GM21390 (cell line): ENCODE results near the gene IFNAR1.
"Not testable (repeated sequence)": the region's sequence is repeated elsewhere in the genome, so short reads cannot be mapped to it uniquely, and the experiment has no call there.

Experiments used
- ATAC-seq: cut with Tn5 transposase; IDR thresholded peaks from one replicate; pipeline ENCODE4 v1.9.1; 2021; ENCODE audit not compliant: unreplicated experiment

IFNAR1 gene

DNA sequence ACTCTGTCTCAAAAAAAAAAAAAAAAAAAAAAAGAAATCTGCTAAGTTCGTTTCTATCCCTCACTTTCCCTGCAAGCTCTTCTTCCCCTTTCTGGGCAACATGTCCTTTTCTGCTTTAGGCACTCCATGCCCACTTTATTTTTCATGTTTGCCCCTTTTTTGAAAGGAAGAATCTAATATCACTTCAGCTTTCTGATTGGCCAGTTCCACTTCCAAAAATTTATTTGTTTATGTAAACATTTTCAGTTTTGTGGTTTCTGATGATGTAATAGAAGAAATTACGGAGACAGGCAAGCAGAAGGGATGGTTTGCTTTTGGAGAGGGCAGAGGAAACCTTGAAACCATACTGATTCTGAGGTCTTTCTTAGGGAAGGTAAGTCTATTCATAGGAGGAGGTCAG, 15.1 kb downstream of the IFNAR1 start:
- no peak for ATAC-seq

DNA sequence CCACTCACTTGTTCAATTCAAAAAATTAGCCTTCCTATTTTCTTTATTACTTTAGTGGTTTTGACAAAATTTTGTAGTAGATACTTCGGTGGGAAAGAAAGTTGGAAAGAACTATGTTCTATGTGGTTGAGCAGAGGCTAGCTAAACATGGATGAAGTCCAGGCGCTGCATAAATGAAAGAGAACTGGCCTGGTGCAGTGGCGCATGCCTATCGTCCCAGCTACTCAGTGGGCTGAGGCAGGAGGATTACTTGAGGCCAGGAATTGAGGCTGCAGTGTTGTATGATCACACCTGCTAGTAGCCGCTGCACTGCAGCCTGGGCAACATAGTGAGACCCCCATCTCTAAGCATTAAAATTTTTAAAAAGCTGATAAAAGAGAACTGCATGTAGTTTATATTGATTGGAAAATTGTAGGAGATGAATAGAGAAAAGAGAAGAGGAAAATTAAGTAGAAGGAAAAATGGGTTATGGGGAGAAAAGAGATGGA, 21.0 kb downstream of the IFNAR1 start:
- ATAC-seq: no peak

DNA sequence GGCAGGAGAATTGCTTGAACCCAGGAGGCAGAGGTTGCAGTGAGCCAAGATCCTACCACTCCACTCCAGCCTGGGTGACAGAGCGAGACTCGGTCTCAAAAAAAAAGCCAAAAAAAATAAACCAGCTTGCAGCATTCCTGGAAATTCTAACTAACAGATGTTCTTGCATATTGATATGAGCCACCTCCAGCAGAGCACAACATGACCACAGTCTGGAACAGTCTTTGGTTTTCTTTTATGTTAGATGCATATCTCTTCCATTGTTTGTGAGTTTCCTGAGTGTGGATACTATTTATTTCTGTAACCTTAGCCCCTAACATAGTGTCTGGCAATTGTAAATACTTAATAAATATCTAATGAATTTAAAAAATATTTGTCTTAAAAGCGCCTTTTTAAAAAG, 23.9 kb downstream of the IFNAR1 start:
- ATAC-seq: no peak

DNA sequence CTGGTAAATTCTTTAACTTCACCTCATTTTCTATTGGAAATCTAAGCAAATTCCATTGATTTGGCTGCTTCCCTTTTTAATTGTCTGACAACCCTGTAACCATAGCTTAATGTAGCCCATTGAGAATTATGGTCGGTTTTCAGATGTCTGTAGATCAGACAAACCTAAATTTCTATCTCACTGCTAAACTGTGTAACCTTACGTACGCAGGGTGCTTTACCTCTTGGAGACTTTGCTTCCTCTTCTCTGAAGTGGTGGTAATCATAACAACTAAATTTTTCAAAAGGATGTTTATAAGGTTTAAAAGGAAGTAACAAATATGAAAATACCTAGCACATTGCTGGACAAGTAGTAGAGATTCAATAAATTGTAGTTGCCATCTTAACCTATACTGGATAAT, 25.9 kb downstream of the IFNAR1 start:
- ATAC-seq: no peak

DNA sequence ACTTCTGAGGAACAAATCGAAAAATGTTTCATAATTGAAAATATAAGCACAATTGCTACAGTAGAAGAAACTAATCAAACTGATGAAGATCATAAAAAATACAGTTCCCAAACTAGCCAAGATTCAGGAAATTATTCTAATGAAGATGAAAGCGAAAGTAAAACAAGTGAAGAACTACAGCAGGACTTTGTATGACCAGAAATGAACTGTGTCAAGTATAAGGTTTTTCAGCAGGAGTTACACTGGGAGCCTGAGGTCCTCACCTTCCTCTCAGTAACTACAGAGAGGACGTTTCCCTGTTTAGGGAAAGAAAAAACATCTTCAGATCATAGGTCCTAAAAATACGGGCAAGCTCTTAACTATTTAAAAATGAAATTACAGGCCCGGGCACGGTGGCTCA, 30.6 kb downstream of the IFNAR1 start:
- no peak for ATAC-seq

DNA sequence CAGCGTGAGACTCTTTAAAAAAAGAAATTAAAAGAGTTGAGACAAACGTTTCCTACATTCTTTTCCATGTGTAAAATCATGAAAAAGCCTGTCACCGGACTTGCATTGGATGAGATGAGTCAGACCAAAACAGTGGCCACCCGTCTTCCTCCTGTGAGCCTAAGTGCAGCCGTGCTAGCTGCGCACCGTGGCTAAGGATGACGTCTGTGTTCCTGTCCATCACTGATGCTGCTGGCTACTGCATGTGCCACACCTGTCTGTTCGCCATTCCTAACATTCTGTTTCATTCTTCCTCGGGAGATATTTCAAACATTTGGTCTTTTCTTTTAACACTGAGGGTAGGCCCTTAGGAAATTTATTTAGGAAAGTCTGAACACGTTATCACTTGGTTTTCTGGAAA, 31.2 kb downstream of the IFNAR1 start:
- ATAC-seq: no peak

DNA sequence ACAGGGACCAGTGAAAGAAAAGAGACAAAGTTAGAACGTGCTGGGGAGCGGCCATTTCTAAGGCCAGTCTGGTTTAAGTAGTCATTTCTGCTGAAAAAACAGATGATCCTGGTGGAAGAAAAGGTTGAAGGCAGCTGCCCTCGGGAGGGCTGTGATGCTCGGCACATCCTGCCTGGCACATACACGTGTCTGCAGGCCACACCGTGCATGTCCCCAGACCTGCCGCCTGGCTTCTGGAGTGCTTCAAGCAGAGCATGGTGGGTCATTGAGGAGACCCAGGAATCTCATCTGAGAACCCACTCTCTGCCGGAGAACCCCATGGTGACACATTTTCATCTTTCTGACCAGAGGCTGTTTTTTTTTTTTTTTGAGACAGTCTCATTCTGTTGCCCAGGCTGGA, 32.4 kb downstream of the IFNAR1 start:
- no peak for ATAC-seq

DNA sequence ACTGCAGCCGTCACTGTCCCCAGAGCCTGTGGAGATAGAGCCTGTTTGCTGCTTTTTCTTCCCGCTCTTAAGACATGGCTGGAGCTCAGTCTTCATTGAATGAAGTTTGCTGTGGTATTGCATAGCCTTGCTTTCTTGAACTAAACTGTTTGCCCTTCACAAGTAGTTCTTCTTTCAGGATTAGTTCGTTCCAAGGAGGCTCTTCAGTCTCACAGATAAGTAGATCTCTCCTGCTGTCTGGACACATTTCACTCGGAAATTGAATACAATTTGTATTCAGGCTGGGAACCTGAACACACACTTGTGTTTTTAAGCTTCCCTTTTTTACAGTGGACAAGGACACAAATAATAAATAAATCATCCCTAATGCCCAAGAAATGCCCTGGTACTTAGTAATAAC, 34.7 kb downstream of the IFNAR1 start:
- no peak for ATAC-seq

DNA sequence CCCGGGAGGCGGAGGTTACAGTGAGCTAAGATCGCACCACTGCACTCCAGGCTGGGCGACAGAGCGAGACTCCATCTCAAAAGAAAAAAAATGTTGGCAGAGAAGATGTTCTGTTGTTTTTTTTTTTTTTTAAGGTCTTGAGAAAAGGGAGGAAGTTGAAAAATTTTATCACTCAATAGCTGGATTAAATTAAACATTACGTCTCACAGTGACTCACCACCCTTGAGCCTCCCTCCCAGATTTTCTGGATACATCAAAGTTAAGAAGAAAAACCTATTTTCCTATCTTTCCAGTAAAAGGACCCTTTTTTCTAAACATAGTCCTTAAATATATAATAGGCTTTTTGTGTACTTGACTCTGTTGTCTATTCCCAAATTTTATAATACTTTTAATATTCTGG, 35.5 kb downstream of the IFNAR1 start:
- ATAC-seq: no peak

DNA sequence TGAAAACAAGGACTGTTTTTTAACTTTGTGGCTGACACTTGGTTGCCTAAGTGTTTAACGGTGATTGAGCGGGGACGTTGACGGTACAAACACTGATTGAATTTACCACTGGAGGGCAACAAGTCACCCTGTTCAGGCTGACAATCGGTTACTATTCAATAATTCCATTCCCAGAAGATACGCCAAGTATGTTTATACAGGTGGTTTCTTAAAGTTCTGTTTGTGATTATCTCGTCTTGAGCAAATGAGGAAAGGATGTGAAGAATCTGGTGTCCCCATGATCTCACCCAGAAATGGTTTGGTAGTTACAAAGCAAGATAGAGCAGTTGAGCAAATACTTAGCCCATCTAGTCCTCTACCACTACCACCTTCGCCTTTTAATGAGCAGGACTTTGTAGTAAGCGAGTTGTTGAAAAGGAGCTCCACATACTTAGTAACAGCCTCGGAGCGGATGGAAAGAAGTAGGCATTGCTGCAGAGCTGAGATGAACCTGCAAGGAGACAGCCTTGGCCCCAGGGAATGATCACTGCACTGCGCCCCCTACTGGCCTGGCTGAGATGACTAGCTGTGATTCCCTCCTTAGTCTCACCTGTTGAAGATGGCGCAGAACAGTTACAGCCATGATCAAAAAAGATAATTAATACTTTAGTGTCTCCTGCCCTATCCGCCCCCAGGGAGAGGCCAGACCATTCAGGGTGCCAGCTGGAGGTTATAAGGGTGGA, 36.3 kb downstream of the IFNAR1 start:
- ATAC-seq: peak; percentile 73

DNA sequence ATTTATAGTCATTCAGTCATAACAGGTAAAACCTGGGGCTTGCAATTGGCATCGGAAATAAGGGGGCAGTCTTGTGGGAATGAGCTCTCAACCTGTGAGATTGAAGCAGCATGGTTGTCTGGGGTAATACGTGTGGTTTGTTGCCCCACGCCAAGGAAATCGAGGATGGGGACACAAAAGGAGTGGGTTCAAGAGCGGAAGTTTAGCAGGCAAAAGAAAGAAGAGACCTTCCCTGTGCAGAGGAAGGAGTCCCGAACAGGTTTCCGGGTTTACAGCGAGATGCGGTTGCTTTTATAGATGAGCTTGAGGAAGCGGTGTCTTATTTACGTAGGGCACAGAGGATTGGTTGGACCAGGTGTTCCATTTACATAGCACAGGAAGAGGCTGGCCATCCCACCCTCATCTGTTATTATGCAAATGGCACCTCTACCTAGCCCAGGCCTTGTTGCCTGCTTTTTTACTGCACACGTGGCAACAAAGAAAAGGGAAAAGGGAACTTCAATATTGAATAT, 37.3 kb downstream of the IFNAR1 start:
- no peak for ATAC-seq

DNA sequence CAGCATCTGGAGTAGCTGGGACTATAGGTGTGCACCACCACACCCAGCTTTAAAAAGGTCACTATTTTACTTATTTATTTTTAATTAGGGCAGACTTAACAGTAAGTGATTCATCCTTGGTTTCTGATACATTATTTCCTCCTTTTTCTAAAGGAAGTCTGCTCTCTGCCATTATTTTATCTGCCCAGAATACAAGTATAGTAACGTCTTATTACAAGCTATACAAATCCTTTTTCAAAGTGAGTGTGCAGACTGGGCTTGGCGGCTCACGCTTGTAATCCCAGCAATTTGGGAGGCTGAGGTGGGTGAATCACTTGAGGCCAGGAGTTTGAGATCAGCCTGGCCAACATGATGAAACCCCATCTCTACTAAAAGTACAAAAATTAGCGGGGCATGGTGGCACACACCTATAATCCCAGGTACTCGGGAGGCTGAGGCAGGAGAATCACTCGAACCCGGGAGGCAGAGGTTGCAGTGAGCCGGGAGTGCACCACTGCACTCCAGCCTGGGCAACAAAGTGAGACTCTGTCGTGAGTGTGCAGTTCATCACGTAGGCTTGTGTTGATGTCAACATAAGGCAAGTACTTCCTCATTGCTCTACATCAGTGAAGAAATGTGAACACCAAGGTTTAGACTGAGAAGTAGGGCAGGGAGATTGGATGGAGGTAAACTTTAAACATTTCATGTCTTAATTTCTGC, 39.3 kb downstream of the IFNAR1 start:
- ATAC-seq: not testable (repeated sequence)

DNA sequence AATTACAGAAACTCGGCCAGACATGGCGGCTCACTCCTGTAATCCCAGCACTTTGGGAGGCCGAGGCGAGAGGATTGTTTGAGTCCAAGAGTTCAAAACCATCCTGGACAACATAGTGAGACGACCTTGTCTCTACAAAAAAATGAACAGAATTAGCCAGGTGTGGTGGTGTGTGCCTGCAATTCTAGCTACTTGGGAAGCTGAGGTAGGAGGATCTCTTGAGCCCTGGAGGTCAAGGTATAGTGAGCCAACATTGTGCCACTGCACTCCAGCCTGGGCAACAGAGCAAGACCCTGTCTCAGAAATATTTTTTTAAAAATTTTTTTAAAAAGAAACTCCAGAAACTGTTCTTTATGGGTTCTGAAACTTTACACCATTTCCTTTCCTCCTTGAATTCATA, 40.1 kb downstream of the IFNAR1 start:
- ATAC-seq: no peak

DNA sequence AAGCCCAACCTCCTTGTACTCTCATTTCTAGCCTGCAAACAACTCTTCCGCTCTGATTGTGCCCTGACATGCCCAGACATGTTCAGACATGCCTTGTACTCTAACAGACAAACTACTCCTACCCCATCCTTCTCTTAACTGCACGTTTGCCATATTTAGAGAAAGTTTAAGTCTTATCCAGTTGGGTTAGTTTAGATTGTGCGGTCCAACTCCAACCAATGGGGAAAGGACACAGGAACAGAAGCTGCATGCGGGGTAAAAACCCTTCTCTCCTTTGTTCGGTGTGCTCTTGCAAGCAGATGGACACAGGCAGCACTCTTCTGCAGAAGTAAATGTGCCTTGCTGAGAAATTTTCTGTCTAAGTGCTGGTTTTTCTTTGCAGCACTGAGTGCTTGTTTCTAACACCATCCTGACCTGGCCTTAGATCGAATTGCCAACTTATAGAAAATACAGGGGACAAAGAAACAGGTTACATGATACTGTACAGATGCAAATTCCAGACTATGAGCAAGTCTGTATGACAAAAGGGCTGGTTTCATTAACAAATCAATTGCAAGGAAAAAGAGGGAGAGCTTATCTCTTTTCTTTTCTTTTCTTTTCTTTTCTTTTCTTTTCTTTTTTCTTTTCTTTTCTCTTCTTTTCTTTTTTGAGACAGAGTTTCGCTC, 42.7 kb downstream of the IFNAR1 start:
- no peak for ATAC-seq

DNA sequence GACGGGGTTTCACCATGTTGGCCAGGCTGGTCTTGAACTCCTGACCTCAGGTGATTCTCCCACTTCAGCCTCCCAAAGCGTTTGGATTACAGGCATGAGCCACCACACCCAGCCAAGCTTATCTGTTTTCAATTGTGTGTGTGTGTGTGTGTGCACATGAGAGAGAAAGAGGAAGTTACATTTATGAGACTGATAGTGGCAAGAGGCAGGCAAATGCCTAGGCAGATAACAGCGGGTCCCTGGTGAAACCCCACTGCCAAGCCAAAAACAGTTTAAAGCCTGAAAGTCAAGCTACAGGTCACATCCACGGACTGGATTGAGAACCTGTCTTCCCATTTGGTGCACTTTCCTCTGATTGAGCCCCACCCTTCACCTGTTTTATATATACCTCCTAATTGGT, 43.4 kb downstream of the IFNAR1 start:
- no peak for ATAC-seq

DNA sequence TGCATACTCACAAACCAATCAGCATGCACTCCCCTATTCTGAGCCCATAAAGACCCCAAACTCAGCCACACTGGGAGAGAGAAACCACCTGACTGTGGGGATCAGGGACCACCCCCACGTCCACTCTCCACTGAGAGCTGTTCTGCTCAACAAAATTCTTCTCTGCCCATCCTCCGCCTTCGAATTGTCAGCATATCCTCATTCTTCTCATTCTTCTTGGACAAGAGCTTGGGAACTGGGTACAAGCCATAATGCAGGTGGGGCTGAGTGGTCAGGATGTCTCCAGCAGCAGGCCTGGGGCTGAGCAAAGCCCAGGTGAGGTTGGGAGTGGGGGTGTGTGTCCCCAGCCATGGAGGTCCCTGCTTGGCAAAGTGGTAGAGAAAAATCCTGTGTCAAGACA, 43.8 kb downstream of the IFNAR1 start:
- no peak for ATAC-seq

DNA sequence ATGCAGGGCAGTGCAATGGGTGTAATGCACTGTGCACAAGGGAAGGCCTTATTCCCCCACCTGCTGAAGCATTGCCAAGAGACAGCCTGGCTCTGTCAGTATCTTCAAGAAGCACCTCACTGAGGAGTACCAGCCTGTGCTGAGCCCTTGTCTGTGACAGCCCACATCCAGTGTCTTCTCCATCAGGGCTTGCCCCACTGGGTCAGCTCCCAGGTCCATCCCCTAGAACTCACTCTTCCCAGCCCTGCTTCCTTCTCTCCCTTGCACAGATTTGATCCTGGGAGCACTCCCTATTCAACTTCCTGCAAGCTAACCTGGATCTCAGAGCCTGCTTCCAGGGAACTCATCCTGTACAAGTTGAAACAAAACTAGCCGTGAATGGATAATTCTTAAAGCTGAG, 44.8 kb downstream of the IFNAR1 start:
- no peak for ATAC-seq

DNA sequence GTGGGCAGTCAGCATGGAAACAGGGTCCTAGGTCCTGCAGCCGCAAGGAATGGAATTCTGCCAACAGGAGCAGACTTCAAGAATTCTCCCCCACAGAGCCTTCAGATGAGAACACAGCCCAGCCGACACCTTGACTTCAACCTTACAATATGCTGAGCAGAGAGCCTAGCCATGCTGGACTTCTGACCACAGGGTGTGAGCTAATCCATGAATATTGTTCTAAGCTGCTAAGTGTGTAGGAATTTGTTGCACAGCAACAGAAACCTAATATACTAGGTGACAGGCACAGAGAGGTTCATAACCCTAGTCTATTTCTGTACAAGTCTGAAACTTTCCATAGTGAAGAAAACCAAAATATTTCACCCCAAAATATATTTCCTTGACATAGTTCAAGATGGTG, 45.5 kb downstream of the IFNAR1 start:
- ATAC-seq: no peak

DNA sequence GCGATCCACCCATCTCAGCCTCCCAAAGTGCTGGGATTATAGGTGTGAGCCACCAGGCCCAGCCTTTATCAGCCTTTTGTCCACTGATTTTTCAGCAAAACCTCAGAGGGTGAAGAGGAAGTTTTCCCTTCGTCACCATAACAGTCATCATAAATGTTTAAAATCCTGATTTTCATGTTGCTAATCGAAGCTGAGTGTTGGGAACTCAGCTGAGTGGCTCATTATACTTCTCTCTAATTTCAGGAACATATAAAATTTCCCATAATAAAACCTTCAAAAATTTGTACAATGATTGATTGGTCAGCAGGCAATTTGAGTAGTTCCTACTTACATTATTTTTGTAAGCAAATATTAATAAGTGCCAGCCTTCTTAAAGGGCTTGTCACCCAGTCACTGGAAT, 46.6 kb downstream of the IFNAR1 start:
- no peak for ATAC-seq

DNA sequence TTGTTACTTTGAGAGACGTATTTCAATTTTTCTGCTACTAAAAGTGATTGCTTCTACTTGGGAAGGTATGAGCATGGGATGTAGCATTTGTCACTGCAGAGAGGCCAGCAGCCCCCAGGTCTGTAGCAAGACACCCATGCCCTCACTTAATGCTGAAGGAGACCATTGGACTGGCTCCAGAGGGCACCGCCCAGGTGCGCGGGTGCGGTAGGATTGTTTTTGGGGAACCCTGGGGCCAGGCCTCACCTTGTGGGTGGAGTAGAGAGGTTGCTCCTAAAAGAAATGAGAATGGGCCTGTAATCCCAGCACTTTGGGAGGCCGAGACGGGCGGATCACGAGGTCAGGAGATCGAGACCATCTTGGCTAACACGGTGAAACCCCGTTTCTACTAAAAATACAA, 47.8 kb downstream of the IFNAR1 start:
- no peak for ATAC-seq

DNA sequence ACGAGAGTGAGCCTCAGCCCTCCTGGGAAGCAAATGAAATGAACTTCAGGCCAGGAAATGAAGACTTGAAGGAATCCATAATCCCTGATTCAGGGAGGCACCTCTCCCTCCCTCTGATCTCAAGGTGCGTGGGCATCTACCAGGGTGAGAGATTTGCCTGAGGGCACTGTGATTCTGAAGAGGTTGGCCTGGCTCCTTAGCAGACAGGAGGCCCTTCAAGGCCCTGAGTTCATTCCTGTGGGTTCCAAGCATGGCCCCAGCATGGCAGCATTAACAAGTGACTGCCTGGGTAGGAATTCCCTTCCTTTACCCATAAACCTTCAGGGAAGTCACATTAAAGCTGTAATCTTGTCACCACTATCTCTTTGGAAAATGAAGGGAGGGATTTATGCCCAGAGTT, 48.7 kb downstream of the IFNAR1 start:
- no peak for ATAC-seq

DNA sequence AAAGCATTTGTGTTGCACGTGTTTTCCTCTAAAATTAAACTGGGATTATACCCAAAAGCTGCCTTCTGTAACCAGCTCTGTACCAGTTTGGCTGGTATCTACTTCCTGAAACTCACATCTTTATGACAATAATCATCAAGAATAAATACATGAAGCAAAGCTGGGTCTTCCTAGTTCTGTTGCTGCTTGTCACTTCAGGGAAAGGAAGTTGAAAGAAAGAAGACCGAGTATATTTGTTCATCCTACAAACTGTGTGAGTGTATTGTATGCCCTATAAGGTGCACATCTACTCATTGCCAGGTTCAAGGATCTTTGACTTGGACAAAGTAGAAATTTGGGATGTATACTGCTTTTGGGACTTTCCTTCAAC, 49.3 kb downstream of the IFNAR1 start:
- ATAC-seq: no peak
